B cell (primary cell): ENCODE measurements around the gene GPR78. TPM values are rescaled to one million over a fixed set of nuclear protein-coding genes. Genes with fewer than 3 reads are reported as not detected.

Experiments used
- ATAC-seq: fragments of 200-7000 bp; cut with Tn5 transposase; one replicate; pipeline ENCODE4 v1.10.0; 2021; ENCODE audit warnings: low read depth, mild to moderate bottlenecking, moderate number of reproducible peaks, moderate library complexity
- CTCF ChIA-PET: fragments of 350-600 bp; sonication (Branson Sonifier 250); formaldehyde crosslinking; loops from one replicate; lab custom pipeline; 2021; ENCODE audit warnings: antibody characterized with exemption, inconsistent platforms; lab: Charles Lee
- POLR2A ChIA-PET: fragments of 350-600 bp; sonication (Branson Sonifier 250); formaldehyde crosslinking; loops from one replicate; lab custom pipeline; 2021; ENCODE audit warnings: antibody characterized with exemption; lab: Charles Lee
- DNase-seq: peaks from one replicate; pipeline ENCODE4 v3.0.0; 2013
- H2AFZ ChIP-seq: 2 replicates; pipeline ENCODE4 v1.6.1; 2012; ENCODE audit warnings: mild to moderate bottlenecking, low read depth, low read length; ENCODE audit not compliant: insufficient read depth, poor library complexity, severe bottlenecking
- H3K27ac ChIP-seq, 2 donors: 1 replicate in 1 of 2; 2 replicates in 1 of 2; pipeline ENCODE4 v1.5.1; 2012 to 2013; ENCODE audit warnings: low read length in 2 of 2, mild to moderate bottlenecking in 2 of 2, moderate library complexity in 1 of 2
- H3K27me3 ChIP-seq, 4 experiments: fragments of 200-600 bp in 1 of 4; sonication (generic) in 1 of 4; replicated peaks in 1 of 4; 1 replicate in 2 of 4; 2 replicates in 2 of 4; pipeline versions ENCODE4 v1.6.1 to v1.7.0; 2013 to 2016; ENCODE audit warnings: low read length in 3 of 4, mild to moderate bottlenecking in 2 of 4, mixed read lengths in 1 of 4, moderate library complexity in 1 of 4; ENCODE audit not compliant: insufficient read depth in 4 of 4, control insufficient read depth in 3 of 4; ENCODE audit errors: control extremely low read depth in 1 of 4
- H3K36me3 ChIP-seq, 2 experiments: replicated peaks in 1 of 2; 1 replicate in 1 of 2; 2 replicates in 1 of 2; pipeline versions ENCODE4 v1.6.1 to v1.7.1; 2013; ENCODE audit warnings: low read length in 1 of 2; ENCODE audit not compliant: insufficient read depth in 2 of 2, control insufficient read depth in 1 of 2; ENCODE audit errors: control extremely low read depth in 1 of 2, extremely low read depth in 1 of 2
- H3K4me1 ChIP-seq, 2 donors: fragments of 200-600 bp in 1 of 2; sonication (generic) in 1 of 2; 1 replicate in 1 of 2; 2 replicates in 1 of 2; pipeline versions ENCODE4 v1.5.1 to v1.6.1; 2013 to 2017; ENCODE audit warnings: low read length in 2 of 2; ENCODE audit not compliant: control insufficient read depth in 2 of 2, insufficient read depth in 2 of 2
- H3K4me2 ChIP-seq: replicated peaks from 2 replicates; pipeline ENCODE3; 2012; ENCODE audit warnings: mild to moderate bottlenecking, low read depth, low read length; ENCODE audit not compliant: poor library complexity, severe bottlenecking
- H3K4me3 ChIP-seq, 5 experiments: fragments of 200-600 bp in 1 of 5; sonication (generic) in 1 of 5; 1 replicate in 3 of 5; 2 replicates in 2 of 5; pipeline versions ENCODE4 v1.5.1 to v1.7.0; 2011 to 2016; ENCODE audit warnings: low read length in 4 of 5, mild to moderate bottlenecking in 4 of 5, low read depth in 2 of 5, control low read depth in 1 of 5, moderate library complexity in 1 of 5; ENCODE audit not compliant: insufficient read depth in 1 of 5; ENCODE audit errors: control extremely low read depth in 1 of 5, extremely low read depth in 1 of 5
- H3K79me2 ChIP-seq: fragments of 200-600 bp; sonication (generic); one replicate; pipeline ENCODE4 v1.6.0; 2016; ENCODE audit warnings: low read length; ENCODE audit not compliant: control insufficient read depth, insufficient read depth
- H3K9ac ChIP-seq: fragments of 200-600 bp; sonication (generic); 2 replicates; pipeline ENCODE4 v1.6.1; 2017; ENCODE audit warnings: mild to moderate bottlenecking, low read length, moderate library complexity
- H3K9me3 ChIP-seq, 3 donors: one replicate each; pipeline versions ENCODE4 v1.6.1 to v1.7.1; 2013; ENCODE audit warnings: low read length in 2 of 3; ENCODE audit not compliant: control insufficient read depth in 2 of 3, insufficient read depth in 1 of 3; ENCODE audit errors: control extremely low read depth in 1 of 3
- H4K20me1 ChIP-seq: 2 replicates; pipeline ENCODE4 v1.6.0; 2012; ENCODE audit warnings: mild to moderate bottlenecking, low read length; ENCODE audit not compliant: insufficient read depth, control insufficient read depth, poor library complexity, severe bottlenecking
- H3K27ac Mint-ChIP-seq: one replicate; pipeline ENCODE4 v1.8.0; 2021; ENCODE audit warnings: mixed read lengths
- H3K27me3 Mint-ChIP-seq: one replicate; pipeline ENCODE4 v1.8.0; 2021; ENCODE audit warnings: mixed read lengths
- H3K4me1 Mint-ChIP-seq: one replicate; pipeline ENCODE4 v1.8.0; 2021; ENCODE audit warnings: mixed read lengths
- H3K4me3 Mint-ChIP-seq: one replicate; pipeline ENCODE4 v1.8.0; 2021; ENCODE audit warnings: mixed read lengths
- H3K9me3 Mint-ChIP-seq: one replicate; pipeline ENCODE4 v1.8.0; 2022; ENCODE audit warnings: mixed read lengths; ENCODE audit not compliant: insufficient read depth
- CTCF ChIP-seq: fragments of 200-600 bp; IDR thresholded peaks from one replicate; pipeline ENCODE4 v1.8.0; 2022; ENCODE audit warnings: antibody characterized with exemption, mild to moderate bottlenecking
- EZH2 ChIP-seq: IDR thresholded peaks from 2 replicates; pipeline ENCODE4 v1.6.1; 2012; ENCODE audit warnings: borderline replicate concordance, low read depth, mild to moderate bottlenecking, moderate library complexity, low read length; ENCODE audit not compliant: insufficient read depth, poor library complexity, severe bottlenecking
- WGBS: methylation state at CpG from one replicate; pipeline ENCODE4 v1.1.5; 2013; ENCODE audit warnings: missing lambda C conversion rate; ENCODE audit not compliant: insufficient coverage; 5-methylcytosine and 5-hydroxymethylcytosine counted together
- intact Hi-C: fragments of 100-400 bp; cut with micrococcal nuclease; formaldehyde crosslinking; loops from one replicate; pipeline ENCODE4 v1.10.0; 2022
- polyA plus RNA-seq: library from polyadenylated mRNA; depleted of rRNA; stranded (reverse); fragments of >200 nt; gene quantifications from 2 replicates; pipeline ENCODE4 v1.2.3, GENCODE V29; 2012
- total RNA-seq, 2 donors: library from RNA; stranded (reverse); fragments of 120-200 nt in 1 of 2; gene quantifications; 1 replicate in 1 of 2; 2 replicates in 1 of 2; pipeline versions ENCODE4 v1.2.3 to v1.2.4, GENCODE V29; 2013 to 2022

GPR78 gene
- total and polyA plus RNA-seq, 2 donors (not counting 1 experiment from before 2014, with no cell fraction given), result not detected

- Histone ChIP-seq H3K4me2 (no peak overlapping the region), H3K9ac (no peak overlapping the region), H4K20me1 (no peaks in the 10 kb centered on the region), H3K27ac (no peak overlapping the region), H3K9me3 (peaks cover 0 to 3% (median 0%) of the 10 kb centered on the region in 3 donors), H2AFZ (no peak overlapping the region), H3K79me2 (no peaks in the 10 kb centered on the region), H3K36me3 (no peaks in the 10 kb centered on the region), H3K4me3 (no peak overlapping the region), H3K27me3 (no peaks in the 10 kb centered on the region), H3K4me1 (no peaks in the 10 kb centered on the region)
- 87% methylated on average over 8 of the region's 8 CpGs for WGBS
- no peak overlapping the region for H3K27ac Mint-ChIP-seq
- ATAC-seq (no peak), DNase-seq (no peak)
- no peaks in the 10 kb centered on the region for H3K4me1 Mint-ChIP-seq
- peaks cover 3% of the 10 kb centered on the region for H3K27me3 Mint-ChIP-seq
- no peak overlapping the region for H3K4me3 Mint-ChIP-seq
- no peaks in the 10 kb centered on the region for H3K9me3 Mint-ChIP-seq
- CTCF ChIA-PET, result no interaction called here
- intact Hi-C loops, result no loop called here
- POLR2A ChIA-PET, result no interaction called here
- TF ChIP-seq EZH2 (no peak), CTCF (no peak)
Observed at GRCh38 chr4:8553216-8553615, 27.0 kb upstream of the GPR78 start.

GRCh38 chr4:8553991-8554405 is 26.2 kb upstream of the GPR78 start:
- ChIA-PET CTCF (no interaction called here), POLR2A (no interaction called here)
- no peak overlapping the region for H2AFZ ChIP-seq
- no peak overlapping the region for H3K4me3 ChIP-seq
- Mint-ChIP-seq H3K4me1 (no peaks in the 10 kb centered on the region), H3K4me3 (no peak overlapping the region), H3K27me3 (peaks cover 3% of the 10 kb centered on the region), H3K27ac (no peak overlapping the region), H3K9me3 (no peaks in the 10 kb centered on the region)
- 94% methylated on average over 9 of the region's 12 CpGs for WGBS
- ATAC-seq (no peak), DNase-seq (no peak)
- H3K79me2 ChIP-seq, result no peaks in the 10 kb centered on the region
- peaks cover 0 to 3% (median 0%) of the 10 kb centered on the region in 3 donors for H3K9me3 ChIP-seq
- no peak overlapping the region for H3K4me2 ChIP-seq
- no peaks in the 10 kb centered on the region for H4K20me1 ChIP-seq
- TF ChIP-seq EZH2 (no peak), CTCF (no peak)
- no peaks in the 10 kb centered on the region for H3K4me1 ChIP-seq
- intact Hi-C loops, result no loop called here
- no peaks in the 10 kb centered on the region for H3K27me3 ChIP-seq
- H3K36me3 ChIP-seq, result no peaks in the 10 kb centered on the region
- no peak overlapping the region for H3K27ac ChIP-seq
- no peak overlapping the region for H3K9ac ChIP-seq
